Activated CD4-positive, alpha-beta T cell treated with anti-CD3 and anti-CD28 coated beads for 4 hours (primary cell): ENCODE data around the gene NKX3-2.

Experiments
- DNase-seq, 2 donors: peaks; one replicate each; pipeline ENCODE4 v3.0.0-alpha.2; 2020

NKX3-2 gene

GRCh38 chr4:13530823-13531624 lies 13.3 kb downstream of the NKX3-2 start:
- no peak for DNase-seq

DNA sequence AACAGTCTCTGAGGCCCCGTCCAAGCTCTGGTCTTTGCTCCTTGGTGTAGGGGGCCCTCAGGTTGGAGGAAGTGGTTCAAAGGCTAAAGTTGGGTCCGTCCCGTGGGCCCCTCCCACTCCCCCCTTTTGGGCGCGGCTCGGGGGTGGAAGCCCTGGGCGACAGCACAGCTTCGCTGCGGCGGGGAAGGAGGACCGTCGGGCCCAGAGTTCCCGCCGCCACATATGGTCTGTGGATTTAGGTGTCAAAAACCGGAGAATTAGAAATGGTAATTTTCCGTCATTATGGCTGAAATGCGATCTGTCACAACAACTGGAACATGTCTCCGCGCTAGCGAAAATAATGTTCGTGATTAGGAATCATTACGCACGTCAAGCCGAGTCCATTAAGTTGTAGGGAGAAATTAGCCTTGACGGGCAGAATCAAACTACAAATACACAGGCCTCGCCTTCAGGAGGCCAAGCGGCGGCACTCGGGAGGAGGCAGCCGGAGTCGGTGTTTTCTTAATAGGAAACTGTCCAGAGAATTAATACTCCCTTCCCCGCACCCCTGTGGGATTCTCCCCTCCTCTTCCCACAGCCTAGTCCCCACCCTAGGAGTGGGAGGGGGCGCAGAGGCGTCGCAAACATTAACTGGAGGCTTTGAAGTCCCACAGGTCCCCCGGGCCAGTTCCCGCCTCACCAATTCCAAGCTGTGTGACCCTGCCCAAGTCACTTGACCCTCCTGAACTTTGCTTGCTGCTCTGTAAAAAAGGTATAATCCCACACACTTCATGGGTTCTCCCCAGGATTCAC lies 15.0 kb downstream of the NKX3-2 start:
- no peak for DNase-seq

- no peak for DNase-seq
Measured at GRCh38 chr4:13528821-13529127, 15.5 kb downstream of the NKX3-2 start.

DNA sequence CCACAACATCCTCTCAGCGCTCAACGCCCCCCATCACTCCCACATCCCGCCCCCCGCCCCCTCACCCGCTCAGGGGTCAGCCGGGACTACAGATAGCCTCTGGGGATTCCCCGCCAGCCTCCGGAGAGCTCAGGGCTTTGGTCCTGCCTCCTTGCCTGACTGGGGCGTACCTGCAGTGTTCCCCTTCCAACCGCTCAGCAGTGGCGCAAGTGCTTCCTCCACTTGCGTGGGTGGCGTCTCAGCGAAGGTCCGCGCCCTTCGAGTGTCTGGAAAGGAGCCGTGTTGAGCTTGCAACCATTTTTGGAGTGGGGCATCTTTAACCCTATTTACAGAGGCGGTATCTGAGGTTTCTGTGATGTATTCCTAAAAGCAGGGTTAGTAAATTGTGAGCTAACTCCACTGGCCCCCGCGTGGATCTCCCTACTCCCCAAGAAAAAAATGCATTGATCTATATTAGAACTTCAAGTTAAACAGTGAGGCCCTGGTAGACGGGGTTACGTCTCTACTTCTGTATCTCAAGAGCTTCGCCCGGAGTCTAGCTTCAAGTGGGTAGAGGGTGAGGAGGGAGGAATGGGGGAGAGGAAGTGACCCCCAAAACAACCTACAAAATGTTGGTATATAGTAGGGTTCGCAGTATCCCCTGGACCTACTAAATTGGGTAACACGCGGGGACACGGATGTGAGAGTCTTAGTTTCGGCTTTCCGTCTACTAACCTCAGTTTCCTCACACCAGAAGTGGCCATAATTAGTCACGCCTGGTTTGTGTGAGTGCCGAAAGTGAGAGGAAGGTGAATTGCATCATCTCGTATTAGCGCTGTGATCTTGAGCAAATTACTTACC lies 16.1 kb downstream of the NKX3-2 start:
- DNase-seq = no peak

DNA sequence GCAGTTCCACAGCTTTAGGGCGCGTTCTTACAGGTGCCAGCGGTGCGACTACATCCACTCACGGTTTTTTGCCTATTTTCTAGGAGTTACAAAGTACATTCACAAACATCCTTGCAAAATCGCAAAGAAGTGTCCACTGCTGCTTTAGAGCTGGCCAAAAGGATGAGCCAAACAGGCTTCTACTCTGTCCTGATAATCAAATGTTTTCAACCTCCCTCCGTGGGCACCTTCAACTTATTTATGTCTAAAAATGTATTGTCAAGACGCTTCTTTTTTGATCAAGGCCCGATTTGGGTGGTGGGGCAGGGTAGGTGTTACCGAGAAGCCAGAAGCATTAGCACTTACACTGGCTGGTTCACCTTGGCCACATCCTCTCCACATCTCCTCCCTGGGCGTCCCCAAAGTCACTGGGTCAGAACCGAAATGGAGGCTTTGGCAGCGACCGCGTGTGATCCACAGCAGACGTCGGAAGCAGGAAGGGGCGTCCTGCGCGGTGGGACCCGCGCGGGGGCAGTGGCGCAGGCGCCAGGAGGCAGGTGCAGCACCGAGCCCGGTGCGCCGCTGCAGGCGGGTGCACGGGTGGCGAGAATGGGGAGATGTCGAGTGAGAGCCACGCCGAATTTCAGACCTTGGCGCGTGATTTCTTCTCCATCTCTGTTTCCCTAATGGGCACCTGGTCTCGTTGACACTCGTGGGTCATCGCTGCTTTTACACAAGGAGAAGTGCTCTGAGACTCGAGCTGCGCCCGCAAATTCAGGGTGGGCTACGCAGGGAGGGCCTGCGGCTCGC lies 16.9 kb downstream of the NKX3-2 start:
- no peak for DNase-seq

GRCh38 chr4:13526658-13527057 lies 17.6 kb downstream of the NKX3-2 start:
- no peak for DNase-seq

GRCh38 chr4:13525606-13526281 lies 18.6 kb downstream of the NKX3-2 start:
- DNase-seq = no peak

DNA sequence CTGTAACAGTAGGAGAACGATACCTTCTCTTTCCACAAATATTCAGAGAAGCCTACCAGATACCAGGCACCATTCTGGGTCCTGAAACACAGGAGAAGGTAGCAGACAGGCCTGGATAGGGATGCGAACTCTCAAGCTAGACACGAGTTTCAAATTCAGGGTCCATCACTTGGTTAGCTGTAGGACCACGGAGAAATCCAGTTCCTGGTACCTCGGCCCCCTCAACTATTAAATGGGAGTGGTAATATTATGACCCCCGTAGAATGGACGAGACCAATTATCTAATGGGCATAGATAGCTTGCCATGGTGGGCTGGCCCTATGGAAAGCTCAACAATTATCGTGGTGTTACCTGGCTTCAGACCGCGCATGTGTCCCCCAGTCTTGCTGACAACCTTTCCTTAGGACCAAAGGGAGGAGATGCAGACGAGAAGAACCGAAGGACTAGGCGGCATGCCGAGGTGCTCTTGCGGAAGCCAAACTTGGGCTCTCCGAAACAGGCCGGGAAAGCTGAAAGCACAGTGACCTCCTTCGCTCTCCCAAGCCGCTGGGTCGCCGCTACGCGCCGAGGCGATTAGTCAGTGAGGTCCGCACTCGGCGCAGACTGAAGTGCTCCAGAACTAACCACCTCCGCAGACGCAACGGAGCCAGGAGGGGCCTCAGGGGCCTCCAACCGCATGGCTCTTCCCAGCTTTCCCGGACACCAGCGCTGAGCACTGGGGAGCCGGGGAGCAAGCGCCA lies 19.6 kb downstream of the NKX3-2 start:
- no peak for DNase-seq

GRCh38 chr4:13523591-13524503 lies 20.5 kb downstream of the NKX3-2 start:
- DNase-seq = no peak

GRCh38 chr4:13523105-13523477 lies 21.2 kb downstream of the NKX3-2 start:
- DNase-seq = no peak

- no peak for DNase-seq
Measured at GRCh38 chr4:13522282-13523104, 21.8 kb downstream of the NKX3-2 start.

DNA sequence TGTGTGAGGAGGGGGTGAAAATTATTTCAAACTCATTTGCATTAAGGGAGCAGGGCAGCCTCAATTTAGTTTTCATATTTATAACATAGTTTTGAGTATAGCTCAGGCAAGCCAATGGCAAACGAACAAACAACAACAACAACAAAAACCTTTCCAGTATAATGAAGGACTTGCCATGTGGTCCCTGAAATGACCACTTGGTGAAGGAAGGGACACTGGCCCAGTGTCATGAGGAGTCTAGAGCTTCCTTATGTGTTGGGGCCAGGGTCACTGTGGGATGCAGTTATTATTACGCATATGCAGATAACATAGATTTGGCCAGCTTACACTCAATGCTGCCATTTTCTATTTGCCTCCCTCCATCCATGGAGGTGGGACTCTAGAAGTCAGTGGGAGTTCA lies 23.3 kb downstream of the NKX3-2 start:
- DNase-seq = no peak

DNA sequence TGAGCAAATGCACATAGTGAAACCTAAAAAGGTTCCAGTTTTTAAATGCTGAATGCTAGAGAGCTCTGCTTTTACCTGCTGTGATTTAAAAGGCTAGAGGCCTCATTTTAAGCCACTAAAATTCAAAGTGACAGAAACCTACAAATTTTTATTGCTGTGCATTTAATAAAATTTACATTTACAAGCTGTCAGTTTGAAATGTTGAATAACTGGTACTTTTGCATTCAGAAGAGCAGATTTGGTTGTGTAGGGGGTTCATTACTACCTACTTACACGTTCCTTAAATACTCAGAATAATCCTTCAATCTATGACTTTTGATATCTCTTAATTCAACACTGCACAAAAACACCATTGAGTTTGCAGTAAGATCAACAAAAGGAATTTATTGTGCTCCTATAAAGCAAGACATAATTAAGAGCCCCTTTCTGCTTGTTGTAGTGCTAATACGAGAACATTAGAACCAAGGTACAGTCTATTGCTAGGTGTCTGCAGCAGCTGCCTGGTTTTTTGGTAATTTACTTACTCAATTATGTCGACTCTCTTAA lies 27.9 kb downstream of the NKX3-2 start:
- no peak for DNase-seq

GRCh38 chr4:13515268-13515667 lies 29.0 kb downstream of the NKX3-2 start:
- no peak for DNase-seq

GRCh38 chr4:13514722-13515121 lies 29.6 kb downstream of the NKX3-2 start:
- DNase-seq = no peak

DNA sequence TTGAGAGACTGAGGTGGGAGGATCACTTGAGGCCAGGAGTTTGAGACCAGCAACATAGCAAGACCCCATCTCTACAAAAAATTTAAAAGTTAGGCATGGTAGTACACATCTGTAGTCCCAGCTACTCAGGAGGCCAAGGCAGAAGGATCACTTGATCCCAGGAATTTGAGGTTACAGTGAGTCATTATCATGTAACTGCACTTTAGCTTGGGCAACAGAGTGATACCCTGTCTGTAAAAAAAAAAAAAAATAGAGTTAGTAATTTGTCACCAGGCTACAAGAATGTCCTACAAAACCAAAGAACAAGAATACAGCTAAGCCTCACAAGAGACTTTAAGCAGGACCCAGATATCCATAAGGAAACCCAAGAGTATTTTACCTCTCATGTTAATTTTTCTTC lies 33.2 kb downstream of the NKX3-2 start:
- no peak for DNase-seq

GRCh38 chr4:13509442-13509841 lies 34.9 kb downstream of the NKX3-2 start:
- DNase-seq = no peak

- DNase-seq = no peak
Measured at GRCh38 chr4:13504374-13504773, 39.9 kb downstream of the NKX3-2 start.

DNA sequence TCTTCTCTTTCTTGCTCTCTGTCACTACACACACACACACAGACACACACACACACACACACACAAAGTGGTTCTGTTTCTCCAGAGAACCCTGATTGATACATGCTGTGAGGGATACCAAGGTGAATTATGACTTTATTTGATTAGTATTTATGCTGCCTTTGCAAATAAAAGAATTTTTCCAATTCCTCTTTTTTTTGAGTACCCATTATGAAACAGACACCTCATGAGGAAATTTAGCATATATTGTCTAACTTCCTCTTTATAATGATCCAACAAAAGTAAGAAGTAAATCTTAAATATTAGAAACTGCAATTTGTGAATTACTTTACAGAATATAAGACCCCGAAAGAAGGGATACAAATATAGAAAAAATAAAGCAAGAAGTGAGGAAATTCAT lies 45.8 kb downstream of the NKX3-2 start:
- DNase-seq = no peak
